Activated CD8-positive, alpha-beta memory T cell treated with anti-CD3 and anti-CD28 coated beads for 36 hours (primary cell): Measurements from ENCODE around the gene TRIM22. TPM values are rescaled to one million over a fixed set of nuclear protein-coding genes. Genes with fewer than 3 reads are reported as not detected.
"Not testable (repeated sequence)": the region's sequence is repeated elsewhere in the genome, so short reads cannot be mapped to it uniquely, and the experiment has no call there.

Experiments
- CTCF ChIA-PET: fragments of 350-600 bp; sonication (Branson Sonifier 250); formaldehyde crosslinking; loops from one replicate; lab custom pipeline; 2021; ENCODE audit warnings: antibody characterized with exemption; lab: Charles Lee
- POLR2A ChIA-PET: fragments of 350-600 bp; sonication (Branson Sonifier 250); formaldehyde crosslinking; loops from one replicate; lab custom pipeline; 2021; ENCODE audit warnings: antibody characterized with exemption; lab: Charles Lee
- total RNA-seq, 2 experiments: library from RNA; stranded (reverse); gene quantifications; one replicate each; pipeline ENCODE4 v1.2.3, GENCODE V29; 2021

Gene TRIM22, protein sequence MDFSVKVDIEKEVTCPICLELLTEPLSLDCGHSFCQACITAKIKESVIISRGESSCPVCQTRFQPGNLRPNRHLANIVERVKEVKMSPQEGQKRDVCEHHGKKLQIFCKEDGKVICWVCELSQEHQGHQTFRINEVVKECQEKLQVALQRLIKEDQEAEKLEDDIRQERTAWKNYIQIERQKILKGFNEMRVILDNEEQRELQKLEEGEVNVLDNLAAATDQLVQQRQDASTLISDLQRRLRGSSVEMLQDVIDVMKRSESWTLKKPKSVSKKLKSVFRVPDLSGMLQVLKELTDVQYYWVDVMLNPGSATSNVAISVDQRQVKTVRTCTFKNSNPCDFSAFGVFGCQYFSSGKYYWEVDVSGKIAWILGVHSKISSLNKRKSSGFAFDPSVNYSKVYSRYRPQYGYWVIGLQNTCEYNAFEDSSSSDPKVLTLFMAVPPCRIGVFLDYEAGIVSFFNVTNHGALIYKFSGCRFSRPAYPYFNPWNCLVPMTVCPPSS
- 10 to 100 TPM; 67.9 to 68.5 TPM for total RNA-seq

GRCh38 chr11:5689551-5689983 lies at the start of gene TRIM22:
TRIM22 (plus strand) TSS chr11:5689790; CDS start chr11:5696233, 6,443 bp downstream.
- POLR2A ChIA-PET = no interaction called here
- CTCF ChIA-PET = interaction anchor here (1.6 kb wide), 1 partner anchor 11 kb away, joined by 5 read pairs; no protein-coding TSS in a partner anchor

DNA sequence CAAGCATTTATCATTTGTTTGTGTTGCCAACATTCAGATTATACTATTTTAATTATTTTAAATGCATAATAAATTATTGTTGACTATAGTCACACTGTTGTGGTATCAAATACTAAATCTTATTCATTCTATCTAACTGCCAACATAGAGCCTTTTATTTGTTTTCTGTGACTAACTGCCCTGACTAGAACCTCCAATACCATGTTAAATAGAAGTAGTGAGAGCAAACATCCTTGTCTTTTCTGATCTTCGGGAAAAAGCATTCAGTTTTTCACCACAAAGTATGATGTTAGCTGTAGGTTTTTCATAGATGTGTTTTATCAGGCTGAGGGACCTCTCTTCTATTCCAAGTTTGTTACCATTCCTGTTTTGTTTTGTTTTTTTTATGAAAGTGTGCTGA lies 49.6 kb upstream of the TRIM22 start:
- CTCF ChIA-PET = no interaction called here
- POLR2A ChIA-PET = no interaction called here

DNA sequence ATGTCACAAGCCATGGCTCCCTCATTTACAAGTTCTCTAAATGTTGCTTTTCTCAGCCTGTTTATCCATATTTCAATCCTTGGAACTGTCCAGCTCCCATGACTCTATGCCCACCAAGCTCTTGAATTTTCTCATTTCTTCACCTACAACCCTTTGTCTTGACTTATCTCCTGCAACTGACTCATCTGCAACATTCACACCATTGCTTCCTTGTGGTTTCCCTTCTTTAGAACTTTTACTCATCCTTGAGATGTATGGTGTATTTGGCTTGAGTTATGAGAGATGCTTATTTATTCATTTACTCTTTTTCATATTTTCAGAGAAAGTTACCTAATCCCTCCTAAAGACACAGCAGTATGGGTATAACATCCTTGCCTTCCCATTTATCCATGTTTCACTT lies 46.0 kb upstream of the TRIM22 start:
- CTCF ChIA-PET = no interaction called here
- POLR2A ChIA-PET = no interaction called here

DNA sequence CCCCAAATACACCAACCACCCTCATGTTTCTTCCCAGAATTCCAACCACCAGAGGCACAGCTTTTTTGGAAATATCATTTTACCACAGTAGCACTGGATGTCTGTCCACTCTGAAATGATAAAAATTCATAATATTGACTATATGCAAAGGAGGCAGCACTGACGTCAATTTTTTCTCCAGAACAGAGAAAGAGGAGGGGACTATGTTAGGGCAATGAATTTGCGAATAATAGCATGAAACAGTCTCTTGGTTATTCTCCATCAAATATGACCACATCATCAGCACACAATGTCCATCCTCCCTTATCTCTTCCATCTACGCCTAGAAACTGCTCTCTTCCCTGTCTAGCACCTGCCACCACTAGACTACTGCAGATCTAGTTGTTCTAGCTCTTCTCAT lies 43.5 kb upstream of the TRIM22 start:
- ChIA-PET POLR2A (interaction anchor here (1.4 kb wide), 1 partner anchor 38 kb away, joined by 5 read pairs; the partner anchor contains the start of gene TRIM5), CTCF (no interaction called here)

DNA sequence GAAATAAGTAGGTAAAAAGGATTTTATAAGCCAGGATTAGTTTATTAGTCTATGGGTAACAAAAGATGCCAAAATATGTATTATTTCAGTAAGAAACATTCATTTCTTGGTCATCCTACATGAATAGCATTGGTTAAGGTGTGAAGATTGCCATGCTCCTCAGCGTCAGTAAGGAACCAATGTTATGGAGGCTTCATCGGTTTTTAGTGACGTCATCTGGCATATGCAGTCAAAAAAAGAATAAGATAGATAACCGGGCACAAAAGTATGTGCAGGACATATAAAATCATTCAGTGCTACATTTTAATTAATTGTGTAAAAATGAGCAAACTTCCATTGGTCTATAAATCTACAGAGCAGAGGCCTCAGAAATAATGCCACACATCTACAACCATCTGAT lies 34.1 kb upstream of the TRIM22 start:
- ChIA-PET CTCF (no interaction called here), POLR2A (no interaction called here)

DNA sequence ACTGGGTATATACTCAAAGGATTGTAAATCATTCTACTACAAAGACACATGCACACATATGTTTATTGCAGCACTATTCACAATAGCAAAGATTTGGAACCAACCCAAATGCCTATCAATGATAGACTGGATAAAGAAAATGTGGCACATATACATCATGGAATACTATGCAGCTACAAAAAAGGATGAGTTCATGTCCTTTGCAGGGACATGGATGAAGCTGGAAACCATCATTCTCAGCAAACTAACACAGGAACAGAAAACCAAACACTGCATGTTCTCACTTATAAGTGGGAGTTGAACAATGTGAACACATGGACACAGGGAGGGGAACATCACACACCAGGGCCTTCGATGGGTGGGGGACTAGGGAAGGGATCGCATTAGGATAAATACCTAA lies 32.6 kb upstream of the TRIM22 start:
- POLR2A ChIA-PET, CTCF ChIA-PET: not testable (repeated sequence)

DNA sequence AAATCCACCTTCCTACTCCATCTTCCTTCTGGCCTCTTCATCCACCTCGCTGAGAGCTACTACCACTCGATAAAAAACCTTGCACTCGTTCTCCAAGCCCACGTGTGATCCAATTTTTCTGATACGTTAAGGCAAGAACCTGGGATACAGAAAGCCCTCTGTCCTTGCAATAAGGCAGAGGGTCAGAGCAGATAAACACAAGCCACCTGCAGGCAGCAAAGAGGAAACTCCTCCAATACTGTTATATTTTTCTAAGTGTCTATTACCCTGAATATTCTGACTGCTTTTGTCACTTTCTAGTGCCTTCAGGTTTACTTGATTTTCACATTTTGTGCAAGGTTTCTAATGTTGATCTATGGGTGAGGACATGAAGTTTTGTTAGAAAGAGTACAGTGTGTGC lies 31.3 kb upstream of the TRIM22 start:
- ChIA-PET POLR2A (no interaction called here), CTCF (no interaction called here)

GRCh38 chr11:5663511-5663910 lies 26.1 kb upstream of the TRIM22 start:
- ChIA-PET CTCF (no interaction called here), POLR2A (no interaction called here)

- ChIA-PET POLR2A (no interaction called here), CTCF (interaction anchor here (1.0 kb wide), 1 partner anchor 43 kb away, joined by 3 read pairs; no protein-coding TSS in a partner anchor)
These were observed 24.5 kb upstream of the TRIM22 start for GRCh38 chr11:5665051-5665570.

DNA sequence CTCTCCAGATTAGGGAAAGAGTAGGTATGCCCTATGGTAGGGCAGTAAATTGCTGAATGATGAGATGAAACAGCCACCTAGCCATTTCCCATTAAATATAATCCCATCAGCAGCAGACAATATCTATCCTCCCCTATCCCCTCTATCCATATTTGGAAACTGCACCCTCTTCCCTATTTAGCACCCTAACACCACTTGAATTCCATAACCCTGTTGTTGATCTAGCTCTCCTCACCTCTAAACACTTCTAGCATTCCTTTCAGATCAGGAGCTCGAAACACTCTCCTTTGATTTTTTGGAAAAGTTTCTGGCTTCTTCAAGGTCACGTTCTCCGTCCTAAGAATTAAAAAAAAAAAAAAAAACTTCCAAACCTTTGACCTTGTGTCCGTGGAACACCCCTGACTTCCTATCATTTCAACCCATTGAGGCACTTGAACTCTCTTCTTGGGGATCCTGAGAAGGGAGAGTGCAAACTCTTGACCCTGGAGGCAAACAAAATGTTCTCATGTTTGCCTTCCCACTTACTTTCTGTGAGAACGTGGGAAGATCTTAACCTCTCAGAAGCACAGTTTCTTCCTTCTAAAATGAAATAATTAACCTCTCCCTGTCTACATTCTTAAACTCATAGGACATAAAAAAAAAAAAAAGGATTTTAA lies 23.7 kb upstream of the TRIM22 start:
- ChIA-PET POLR2A (no interaction called here), CTCF (interaction anchor here (0.7 to 1.0 kb wide), 2 partner anchors 43 to 90 kb away, joined by 3 read pairs; no protein-coding TSS in a partner anchor)

DNA sequence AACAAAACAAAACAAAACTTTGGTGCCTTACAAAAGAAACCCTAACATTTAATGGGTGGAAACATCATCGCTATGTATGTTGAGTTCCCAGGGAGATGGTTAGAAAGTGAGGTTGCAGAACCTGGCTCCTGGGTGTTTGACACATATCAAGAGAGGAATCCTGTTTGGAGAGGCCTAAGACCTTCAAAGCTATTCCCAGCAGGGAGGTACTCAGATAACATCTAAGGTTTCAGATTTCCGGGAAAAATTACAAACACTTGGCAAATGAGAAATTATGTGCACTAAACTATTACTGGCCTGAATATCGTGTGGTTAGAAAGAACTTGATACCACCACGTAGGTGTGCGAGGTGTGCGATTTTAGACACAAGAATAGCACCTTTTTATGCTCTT lies 23.2 kb upstream of the TRIM22 start:
- ChIA-PET POLR2A (no interaction called here), CTCF (interaction anchor here (0.7 to 1.0 kb wide), 2 partner anchors 44 to 89 kb away, joined by 3 read pairs; no protein-coding TSS in a partner anchor)

GRCh38 chr11:5671831-5672230 lies 17.8 kb upstream of the TRIM22 start:
- CTCF ChIA-PET = no interaction called here
- POLR2A ChIA-PET = no interaction called here

- CTCF ChIA-PET = no interaction called here
- POLR2A ChIA-PET = no interaction called here
These were observed 15.2 kb upstream of the TRIM22 start for GRCh38 chr11:5674391-5674790.

- POLR2A ChIA-PET = no interaction called here
- CTCF ChIA-PET = no interaction called here
These were observed 9.8 kb upstream of the TRIM22 start for GRCh38 chr11:5679811-5680210.

DNA sequence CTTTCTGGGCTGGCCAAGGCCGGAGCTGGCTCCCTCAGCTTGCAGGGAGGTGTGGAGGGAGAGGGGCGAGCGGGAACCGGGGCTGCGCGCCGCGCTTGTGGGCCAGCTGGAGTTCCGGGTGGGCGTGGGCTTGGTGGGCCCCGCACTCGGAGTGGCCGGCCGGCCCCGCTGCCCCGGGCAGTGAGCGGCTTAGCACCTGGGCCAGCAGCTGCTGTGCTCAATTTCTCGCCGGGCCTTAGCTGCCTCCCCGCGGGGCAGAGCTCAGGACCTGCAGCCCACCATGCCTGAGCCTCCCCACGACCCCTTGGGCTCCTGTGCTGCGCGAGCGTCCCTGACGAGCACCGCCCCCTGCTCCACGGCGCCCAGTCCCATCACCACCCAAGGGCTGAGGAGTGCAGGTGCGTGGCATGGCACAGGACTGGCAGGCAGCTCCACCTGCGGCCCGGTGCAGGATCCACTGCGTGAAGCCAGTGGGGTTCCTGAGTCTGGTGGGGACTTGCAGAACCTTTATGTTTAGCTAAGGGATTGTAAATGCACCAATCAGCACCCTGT lies 6.6 kb upstream of the TRIM22 start:
- POLR2A ChIA-PET, CTCF ChIA-PET: not testable (repeated sequence)

DNA sequence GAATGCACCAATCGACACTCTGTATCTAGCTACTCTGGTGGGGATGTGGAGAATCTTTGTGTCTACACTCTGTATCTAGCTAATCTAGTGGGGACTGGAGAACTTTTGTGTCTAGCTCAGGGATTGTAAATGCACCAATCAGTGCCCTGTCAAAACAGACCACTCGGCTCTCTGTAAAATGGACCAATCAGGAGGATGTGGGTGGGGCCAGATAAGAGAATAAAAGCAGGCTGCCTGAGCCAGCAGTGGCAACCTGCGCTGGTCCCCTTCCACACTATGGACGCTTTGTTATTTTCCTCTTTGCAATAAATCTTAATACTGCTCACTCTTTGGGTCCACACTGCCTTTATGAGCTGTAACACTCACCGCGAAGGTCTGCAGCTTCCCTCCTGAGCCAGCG lies 6.0 kb upstream of the TRIM22 start:
- CTCF ChIA-PET = interaction anchor here (1.0 to 1.4 kb wide), 3 partner anchors 10 to 30 kb away, joined by 3 to 4 read pairs (median 3); no protein-coding TSS in a partner anchor
- POLR2A ChIA-PET = interaction anchor here (1.8 kb wide), 1 partner anchor 37 kb away, joined by 5 read pairs; no protein-coding TSS in a partner anchor

DNA sequence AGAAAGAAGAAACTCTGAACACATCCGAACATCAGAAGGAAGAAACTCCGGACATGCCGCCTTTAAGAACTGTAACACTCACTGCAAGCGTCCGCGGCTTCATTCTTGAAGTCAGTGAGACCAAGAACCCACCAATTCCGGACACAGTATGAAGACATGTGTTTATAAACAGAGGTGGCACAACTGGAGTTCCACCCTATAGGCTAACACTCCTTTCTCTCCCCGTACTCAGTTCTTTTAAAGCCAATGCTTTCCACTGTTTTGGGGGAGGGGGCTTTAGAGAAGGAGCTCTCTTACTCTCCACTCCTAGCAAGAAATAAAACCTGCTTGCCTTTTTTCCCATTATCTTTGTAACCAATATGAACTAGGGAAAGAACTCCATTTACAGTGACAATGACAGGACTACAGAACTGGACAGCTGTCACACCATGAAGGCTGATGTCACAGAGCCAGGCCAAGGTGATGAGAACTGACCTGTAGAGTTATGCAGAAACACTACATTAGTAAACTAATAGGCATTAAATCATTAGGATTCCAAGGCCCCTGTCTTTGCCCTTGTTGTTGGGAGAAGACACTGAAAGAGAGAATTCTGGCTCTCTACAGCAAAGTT lies 5.4 kb upstream of the TRIM22 start:
- CTCF ChIA-PET = interaction anchor here (0.8 to 1.4 kb wide), 4 partner anchors 9 to 29 kb away, joined by 3 to 4 read pairs (median 3); no protein-coding TSS in a partner anchor
- POLR2A ChIA-PET = interaction anchor here (1.1 to 1.8 kb wide), 3 partner anchors 22 to 37 kb away, joined by 4 to 5 read pairs (median 4); no protein-coding TSS in a partner anchor

DNA sequence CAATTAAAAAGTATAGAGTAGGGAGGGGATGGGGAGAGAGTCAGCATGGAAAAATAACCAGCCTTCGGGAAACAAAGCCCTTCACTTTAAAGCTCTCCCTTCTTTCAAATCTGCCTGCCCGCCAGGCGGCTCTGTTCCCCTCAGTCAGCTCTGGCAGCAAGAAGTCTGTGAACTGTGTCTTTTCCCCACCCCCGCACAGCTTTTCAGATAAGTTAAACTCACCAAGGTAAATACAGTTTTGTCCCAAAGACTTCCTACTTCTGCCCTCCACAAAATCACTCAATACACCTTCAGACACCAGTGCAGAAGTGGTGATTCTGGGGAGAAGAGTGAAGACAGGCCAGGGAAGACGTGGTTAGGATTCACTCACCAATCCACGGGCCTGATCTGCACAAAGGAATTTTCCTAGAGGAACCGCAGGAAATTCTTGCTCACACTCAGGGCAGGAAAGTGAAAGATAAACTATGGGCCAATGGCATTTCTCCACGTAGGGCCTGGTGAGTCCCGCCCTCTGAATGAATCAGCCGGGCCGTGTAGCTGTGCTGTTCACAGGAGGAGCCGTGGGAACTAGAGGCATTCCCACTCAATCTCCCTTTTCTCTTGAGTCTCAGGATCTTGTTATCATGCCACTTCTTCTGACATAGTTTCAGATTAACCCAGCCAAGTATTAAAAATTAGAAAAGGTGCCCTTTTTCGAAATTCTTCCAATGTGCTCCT lies 4.8 kb upstream of the TRIM22 start, which contains the start of gene TRIM5:
TSS of gene TRIM5 (minus strand) at position 429 of the 717 bp plus-strand sequence. CDS start 4,897 bp downstream, outside the sequence.
- POLR2A ChIA-PET = interaction anchor here (0.5 to 1.8 kb wide), 4 partner anchors 21 to 1469 kb away, joined by 4 to 5 read pairs (median 4); no protein-coding TSS in a partner anchor

More for the DNA sequence above, 4.8 kb upstream of the TRIM22 start, which contains the start of gene TRIM5:
- CTCF ChIA-PET = interaction anchor here (0.6 to 1.4 kb wide), 5 partner anchors 8 to 41 kb away, joined by 3 to 4 read pairs (median 3); no protein-coding TSS in a partner anchor
